Suprapubic skin (tissue), 4 donors: ENCODE results near the gene XKR8.

Experiments used
- CTCF ChIP-seq, 2 donors: fragments of 200-600 bp in 1 of 2; fragments of 450-650 bp in 1 of 2; sonication (generic) in 1 of 2; IDR thresholded peaks; one replicate each; pipeline ENCODE4 v1.5.1; 2016 to 2019; ENCODE audit warnings: antibody characterized with exemption in 2 of 2, mild to moderate bottlenecking in 1 of 2, moderate library complexity in 1 of 2
- EP300 ChIP-seq: sonication (generic); formaldehyde crosslinking; IDR thresholded peaks from one replicate; pipeline ENCODE4 v1.6.1; 2017; ENCODE audit warnings: antibody characterized with exemption
- POLR2A ChIP-seq, 2 donors: fragments of 450-650 bp; IDR thresholded peaks; one replicate each; pipeline ENCODE4 v1.6.1; 2017; ENCODE audit warnings: antibody characterized with exemption in 2 of 2, mild to moderate bottlenecking in 2 of 2, moderate library complexity in 2 of 2
- POLR2AphosphoS5 ChIP-seq, 3 donors: sonication (generic); formaldehyde crosslinking; IDR thresholded peaks; one replicate each; pipeline ENCODE4 v1.6.1; 2017; ENCODE audit warnings: antibody characterized with exemption in 3 of 3

GRCh38 chr1:27981145-27981544, 21.4 kb downstream of the XKR8 start:
- no peak for TF ChIP-seq POLR2A (IDR thresholded peaks at IDR 0.05)
- TF ChIP-seq EP300 = no peak
- no peak for TF ChIP-seq CTCF (IDR thresholded peaks at IDR 0.05)
- no peak for TF ChIP-seq POLR2AphosphoS5 (IDR thresholded peaks at IDR 0.05)
